GM19463 (cell line): ENCODE data around the gene ZNF143.

Experiments used
- ATAC-seq: cut with Tn5 transposase; IDR thresholded peaks from one replicate; pipeline ENCODE4 v1.9.1; 2021; ENCODE audit warnings: mild to moderate bottlenecking, moderate library complexity; ENCODE audit not compliant: unreplicated experiment

The ZNF143 gene

GRCh38 chr11:9573052-9573774, 112.4 kb downstream of the ZNF143 start, which contains the start of gene WEE1:
Gene WEE1, plus strand, starts transcription at chr11:9573670. Its CDS starts 264 bp downstream, at chr11:9573934.
- peak; percentile 89 for ATAC-seq

DNA sequence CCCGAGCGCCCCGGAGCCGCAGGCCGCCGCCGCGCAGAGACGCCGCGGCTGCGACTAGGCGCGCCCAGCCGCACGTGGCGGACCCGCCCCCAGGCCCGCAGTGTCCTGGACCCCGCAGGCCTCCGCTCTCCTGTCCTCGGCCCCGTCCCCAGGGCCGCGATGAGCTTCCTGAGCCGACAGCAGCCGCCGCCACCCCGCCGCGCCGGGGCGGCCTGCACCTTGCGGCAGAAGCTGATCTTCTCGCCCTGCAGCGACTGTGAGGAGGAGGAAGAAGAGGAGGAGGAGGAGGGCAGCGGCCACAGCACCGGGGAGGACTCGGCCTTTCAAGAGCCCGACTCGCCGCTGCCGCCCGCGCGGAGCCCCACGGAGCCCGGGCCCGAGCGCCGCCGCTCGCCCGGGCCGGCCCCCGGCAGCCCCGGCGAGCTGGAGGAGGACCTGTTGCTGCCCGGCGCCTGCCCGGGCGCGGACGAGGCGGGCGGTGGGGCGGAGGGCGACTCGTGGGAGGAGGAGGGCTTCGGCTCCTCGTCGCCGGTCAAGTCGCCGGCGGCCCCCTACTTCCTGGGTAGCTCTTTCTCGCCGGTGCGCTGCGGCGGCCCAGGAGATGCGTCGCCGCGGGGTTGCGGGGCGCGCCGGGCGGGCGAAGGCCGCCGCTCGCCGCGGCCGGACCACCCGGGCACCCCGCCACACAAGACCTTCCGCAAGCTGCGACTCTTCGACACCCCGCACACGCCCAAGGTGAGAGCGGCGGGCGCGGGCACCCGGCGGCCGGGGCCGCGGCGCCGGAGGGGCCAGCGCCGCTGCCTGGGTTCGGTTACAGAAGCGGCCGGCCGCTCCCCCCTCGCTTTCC, 113.2 kb downstream of the ZNF143 start:
- peak; percentile 24 for ATAC-seq

DNA sequence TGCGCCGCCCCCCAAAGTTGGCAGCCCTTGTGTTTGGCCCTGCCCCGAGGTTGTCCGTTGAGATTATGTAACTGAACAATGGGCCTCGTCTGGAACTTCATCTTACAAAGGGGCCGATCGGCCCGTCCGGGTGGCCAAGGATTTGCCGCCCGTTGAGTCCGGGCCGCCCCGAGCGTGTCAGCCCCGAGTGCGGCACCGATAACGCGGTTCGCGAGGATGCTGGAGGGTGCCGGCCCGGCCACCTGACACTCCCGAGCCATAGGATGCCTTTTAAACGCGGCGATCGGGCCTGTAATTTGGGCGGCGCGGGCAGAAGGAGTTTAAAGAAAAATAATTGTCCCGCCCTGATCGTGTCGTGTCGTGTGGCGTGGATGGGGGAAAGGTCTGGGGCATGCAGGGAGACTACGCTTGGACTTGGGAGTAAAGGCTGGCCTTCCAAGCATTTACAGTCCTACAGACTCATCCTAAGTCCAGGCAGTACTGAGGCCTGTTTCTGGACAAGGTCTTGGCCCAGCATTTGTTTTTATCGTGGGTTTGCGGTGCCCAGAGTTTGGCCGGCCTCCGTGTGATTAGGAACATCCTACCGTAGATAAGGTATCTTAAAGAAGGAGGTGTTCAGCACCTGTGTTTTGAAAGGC, 113.9 kb downstream of the ZNF143 start:
- ATAC-seq = no peak

DNA sequence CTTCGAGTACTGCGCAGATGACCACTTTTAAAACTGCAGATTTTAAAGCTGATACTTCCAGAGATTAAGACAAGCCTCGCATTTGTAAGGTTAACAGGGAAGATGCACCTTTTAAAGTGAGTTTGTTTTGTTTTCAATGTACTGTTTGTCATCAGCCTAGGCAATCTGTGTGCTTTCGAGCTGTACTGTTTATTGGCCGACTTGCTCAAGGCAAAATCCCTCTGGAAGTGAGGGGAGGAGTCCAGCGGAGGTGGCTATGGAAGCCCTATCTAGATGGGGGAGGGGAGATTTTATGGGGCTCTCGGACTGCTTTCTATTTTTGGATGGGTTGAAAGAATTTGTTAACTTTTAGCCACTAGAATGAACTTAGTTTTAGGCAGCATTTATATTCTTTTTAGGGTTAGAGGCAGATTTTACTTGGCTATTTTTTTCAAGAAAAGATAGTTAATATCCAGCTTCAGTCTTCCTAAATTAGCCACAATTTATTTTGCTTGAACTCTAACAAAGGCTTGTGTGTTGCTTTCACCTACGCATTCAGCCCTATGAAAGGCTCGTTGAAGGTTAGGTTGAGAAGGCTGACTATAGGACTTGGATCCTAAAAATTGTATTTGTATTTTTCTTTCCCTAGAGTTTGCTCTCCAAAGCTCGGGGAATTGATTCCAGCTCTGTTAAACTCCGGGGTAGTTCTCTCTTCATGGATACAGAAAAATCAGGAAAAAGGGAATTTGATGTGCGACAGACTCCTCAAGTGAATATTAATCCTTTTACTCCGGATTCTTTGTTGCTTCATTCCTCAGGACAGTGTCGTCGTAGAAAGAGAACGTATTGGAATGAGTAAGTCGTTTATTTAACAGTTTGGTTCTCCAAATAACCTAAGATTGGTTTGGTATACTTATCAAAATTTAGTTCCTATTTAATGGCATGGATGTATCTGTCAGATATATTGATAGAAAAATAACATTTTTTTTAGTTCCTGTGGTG, 114.7 kb downstream of the ZNF143 start:
- no peak for ATAC-seq

GRCh38 chr11:9576701-9577381, 116.0 kb downstream of the ZNF143 start:
- no peak for ATAC-seq

DNA sequence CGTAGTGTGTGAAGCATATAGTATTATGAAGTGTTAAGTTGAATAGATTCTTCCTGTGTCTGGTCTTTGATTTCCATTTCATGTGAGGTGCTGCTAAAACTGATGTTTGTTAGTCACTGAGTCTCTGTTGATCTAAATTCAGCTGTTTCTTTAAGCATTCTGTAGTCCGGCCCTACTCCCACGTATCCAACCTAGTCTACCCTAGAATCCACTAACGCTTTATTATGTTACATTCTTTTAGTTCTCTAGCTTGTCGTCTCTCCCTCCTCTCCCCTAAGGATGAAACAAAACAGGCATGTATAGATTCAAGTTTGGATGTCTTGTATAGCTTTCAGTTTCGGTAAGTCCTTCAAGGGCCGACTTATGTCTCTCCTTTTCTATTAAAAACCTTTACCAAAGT, 116.7 kb downstream of the ZNF143 start:
- no peak for ATAC-seq
